GM23338 (cell line): ENCODE results near the gene TMEM182.

Experiments
- CREB1 ChIP-seq: fragments of 250-450 bp; sonication (Bioruptor Pico); IDR thresholded peaks from 2 replicates; pipeline ENCODE4 v1.5.0; 2020; ENCODE audit warnings: low read depth, mild to moderate bottlenecking, moderate library complexity
- CTCF ChIP-seq, 2 experiments: fragments of 200-600 bp in 1 of 2; sonication (generic) in 1 of 2; conservative IDR thresholded peaks; 2 replicates each; pipeline versions ENCODE4 v1.5.1 to v1.6.1; 2016 to 2017; ENCODE audit warnings: antibody characterized with exemption in 2 of 2, low read depth in 2 of 2, mild to moderate bottlenecking in 2 of 2, moderate library complexity in 1 of 2
- EZH2 ChIP-seq: fragments of 200-600 bp; sonication (generic); IDR thresholded peaks from one replicate; pipeline ENCODE4 v1.8.0; 2017; ENCODE audit warnings: antibody characterized with exemption, mild to moderate bottlenecking, low read depth; ENCODE audit not compliant: unreplicated experiment
- EZH2phosphoT487 ChIP-seq: fragments of 200-600 bp; sonication (generic); IDR thresholded peaks from one replicate; pipeline ENCODE4 v1.8.1; 2018; ENCODE audit warnings: antibody characterized with exemption; ENCODE audit not compliant: unreplicated experiment
- POLR2AphosphoS5 ChIP-seq: IDR thresholded peaks from 2 replicates; pipeline ENCODE4 v1.6.1; 2016; ENCODE audit warnings: antibody characterized with exemption, low read depth
- REST ChIP-seq: IDR thresholded peaks from one replicate; pipeline ENCODE4 v1.6.1; 2018; ENCODE audit warnings: antibody characterized with exemption; ENCODE audit not compliant: unreplicated experiment

GRCh38 chr2:102797486-102797885, 35.7 kb downstream of the TMEM182 start:
- no peak for TF ChIP-seq CTCF (conservative IDR thresholded peaks at IDR 0.05; ENCODE audit: low read depth in 2 of 2)
- no peak for TF ChIP-seq POLR2AphosphoS5
- TF ChIP-seq EZH2 = no peak
- TF ChIP-seq CREB1 (CRISPR knock-in tag) = no peak
- no peak for TF ChIP-seq REST
- TF ChIP-seq EZH2phosphoT487 = no peak
